HG02678 (cell line): Measurements from ENCODE around the gene GBF1.

Source experiments
- ATAC-seq: cut with Tn5 transposase; IDR thresholded peaks from one replicate; pipeline ENCODE4 v1.9.1; 2021; ENCODE audit warnings: mild to moderate bottlenecking, moderate library complexity; ENCODE audit not compliant: unreplicated experiment

GBF1 gene

GRCh38 chr10:102342458-102342857 is 97.1 kb downstream of the GBF1 start:
- ATAC-seq: no peak

- no peak for ATAC-seq
These were observed 97.6 kb downstream of the GBF1 start for GRCh38 chr10:102342958-102343357.

DNA sequence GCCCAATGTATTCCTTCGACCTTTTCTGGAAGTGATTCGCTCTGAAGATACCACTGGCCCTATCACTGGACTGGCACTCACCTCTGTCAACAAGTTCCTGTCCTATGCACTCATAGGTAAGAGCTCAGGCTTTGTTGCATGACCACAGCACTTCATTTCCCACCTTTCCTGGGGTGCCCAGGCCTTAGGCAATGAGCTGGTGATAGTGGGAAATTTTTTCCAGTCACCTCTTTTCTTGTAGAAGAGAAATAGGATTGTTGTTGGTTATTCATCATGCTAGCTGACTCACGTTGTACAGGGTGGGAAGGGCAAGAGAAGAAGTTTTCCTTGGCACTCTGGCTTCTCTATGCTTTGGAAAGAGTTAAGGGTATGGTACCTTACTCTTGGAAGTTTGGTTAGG is 98.7 kb downstream of the GBF1 start:
- ATAC-seq: no peak

DNA sequence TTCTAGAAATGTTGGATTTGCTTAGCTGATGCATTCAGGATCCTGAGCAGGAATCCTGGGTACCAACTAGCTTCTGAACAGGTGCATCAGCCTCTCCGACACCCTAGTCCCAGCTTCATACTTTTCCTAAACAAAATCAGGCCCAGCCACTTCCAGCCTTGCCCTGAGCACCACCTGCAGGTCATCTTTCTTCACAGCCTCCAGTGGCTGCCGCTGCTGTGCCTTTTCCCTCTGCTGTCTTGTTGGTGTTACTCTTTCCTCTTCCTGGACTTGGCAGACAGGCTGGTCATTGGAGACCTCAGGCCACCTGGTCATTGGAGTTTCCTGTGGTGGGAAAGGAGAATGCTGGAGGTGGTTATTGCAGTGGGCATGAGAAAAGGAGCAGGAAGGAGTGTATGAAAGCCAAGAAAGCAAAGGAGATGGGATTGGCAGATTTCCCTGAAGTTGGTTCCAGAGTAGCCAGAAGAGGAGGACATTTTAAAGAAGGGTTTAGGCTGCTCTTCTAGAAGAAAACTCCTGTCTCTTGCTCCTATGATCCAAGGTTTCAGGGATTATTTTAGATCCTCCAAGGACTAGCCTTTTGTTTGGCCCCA is 102.0 kb downstream of the GBF1 start:
- no peak for ATAC-seq

GRCh38 chr10:102352066-102352715 is 106.9 kb downstream of the GBF1 start:
- no peak for ATAC-seq

- no peak for ATAC-seq
These were observed 109.1 kb downstream of the GBF1 start for GRCh38 chr10:102354451-102354850.

DNA sequence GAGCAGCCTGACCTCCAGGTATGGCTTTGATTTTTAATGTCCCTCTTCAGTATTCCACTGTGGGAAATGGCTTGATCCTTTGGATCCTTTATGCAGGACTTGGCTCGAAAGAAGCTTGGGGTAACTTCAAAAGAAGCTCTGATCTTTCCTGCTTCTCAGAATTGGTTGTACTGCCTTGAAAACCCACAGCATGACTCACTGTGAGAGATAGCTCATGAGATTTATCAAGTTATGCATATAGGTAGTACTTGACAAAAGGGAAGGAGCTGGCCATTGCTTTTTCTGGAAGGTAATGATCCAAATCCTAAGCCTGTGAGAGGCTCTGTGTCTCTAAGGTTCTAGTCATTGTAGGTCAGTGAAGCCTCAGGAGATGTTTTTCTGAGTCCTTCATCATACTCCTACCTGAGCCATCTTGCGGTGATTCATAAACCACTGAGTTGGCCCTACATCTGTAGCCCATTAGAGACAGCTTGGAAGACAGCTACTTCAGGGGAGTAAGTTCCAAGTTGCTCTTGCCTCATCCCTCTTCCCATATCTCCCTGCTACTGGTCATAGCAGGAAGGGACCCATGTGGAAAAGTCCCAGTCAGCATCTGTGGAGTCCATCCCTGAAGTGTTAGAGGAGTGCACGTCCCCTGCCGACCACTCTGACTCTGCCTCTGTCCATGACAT is 113.5 kb downstream of the GBF1 start:
- ATAC-seq: no peak

GRCh38 chr10:102367441-102367840 is 122.1 kb downstream of the GBF1 start:
- ATAC-seq: no peak

DNA sequence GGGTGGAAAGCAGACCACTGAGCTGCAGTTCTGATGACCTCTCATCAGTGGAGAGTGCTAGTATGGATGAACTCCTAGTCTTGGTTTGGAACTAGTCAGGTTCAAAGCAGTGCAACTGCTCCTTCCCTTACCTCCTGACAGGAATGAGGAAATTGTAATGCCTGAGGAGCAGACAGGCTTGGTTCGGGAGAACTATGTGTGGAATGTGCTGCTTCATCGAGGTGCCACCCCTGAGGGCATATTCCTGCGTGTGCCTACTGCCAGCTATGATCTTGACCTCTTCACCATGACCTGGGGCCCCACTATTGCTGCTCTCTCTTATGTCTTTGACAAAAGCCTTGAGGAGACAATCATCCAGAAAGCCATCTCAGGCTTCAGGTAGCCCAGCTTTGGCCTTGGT is 122.7 kb downstream of the GBF1 start:
- ATAC-seq: no peak

DNA sequence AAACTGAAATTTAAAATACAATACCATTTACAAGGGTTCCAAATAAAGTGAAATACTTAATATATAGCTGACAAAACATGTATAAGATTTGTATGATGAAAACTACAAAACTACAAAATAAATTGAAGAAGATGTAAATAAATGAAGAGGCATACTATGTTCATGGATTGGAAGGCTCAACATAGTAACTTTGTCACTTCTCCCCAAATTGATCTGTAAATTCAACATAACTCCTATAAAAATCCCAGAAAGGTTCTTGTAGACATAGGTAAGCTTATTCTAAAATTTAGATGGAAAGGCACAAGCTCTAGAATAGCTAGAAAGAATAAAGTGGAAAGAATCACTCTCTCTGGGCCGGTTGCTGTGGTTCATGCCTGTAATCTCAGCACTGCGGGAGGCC is 126.0 kb downstream of the GBF1 start:
- no peak for ATAC-seq

DNA sequence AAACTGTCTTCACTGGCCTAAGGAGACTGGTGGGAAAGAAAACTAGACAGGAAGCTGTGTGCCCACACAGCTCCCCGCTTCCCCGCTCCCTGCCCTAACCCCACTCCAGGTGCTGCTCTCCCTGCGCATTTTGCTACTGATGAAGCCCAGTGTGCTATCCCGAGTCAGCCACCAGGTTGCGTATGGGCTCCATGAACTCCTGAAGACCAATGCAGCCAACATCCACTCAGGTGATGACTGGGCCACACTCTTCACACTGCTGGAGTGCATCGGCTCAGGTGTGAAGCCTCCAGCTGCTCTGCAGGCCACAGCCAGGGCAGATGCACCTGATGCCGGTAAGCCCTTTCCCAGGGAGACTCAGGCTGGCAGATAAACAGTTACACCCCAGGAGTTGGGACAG is 129.9 kb downstream of the GBF1 start:
- no peak for ATAC-seq

GRCh38 chr10:102375867-102376266 is 130.5 kb downstream of the GBF1 start:
- no peak for ATAC-seq

DNA sequence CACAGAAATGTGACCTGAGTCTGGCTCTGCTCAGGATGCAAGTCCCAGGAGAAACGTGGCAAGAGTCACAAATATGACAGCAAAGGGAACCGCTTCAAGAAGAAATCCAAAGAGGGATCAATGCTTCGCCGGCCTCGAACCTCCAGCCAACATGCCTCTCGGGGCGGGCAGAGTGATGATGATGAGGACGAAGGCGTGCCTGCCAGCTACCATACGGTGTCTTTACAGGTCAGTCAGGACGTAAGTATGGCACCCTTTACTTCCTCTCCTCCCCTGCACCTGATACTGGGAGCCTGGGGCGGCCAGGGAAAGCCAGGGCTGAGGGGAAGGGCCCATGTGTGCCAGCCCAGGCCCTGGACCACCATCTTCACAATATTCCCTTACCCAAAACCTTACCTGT is 131.6 kb downstream of the GBF1 start:
- no peak for ATAC-seq

DNA sequence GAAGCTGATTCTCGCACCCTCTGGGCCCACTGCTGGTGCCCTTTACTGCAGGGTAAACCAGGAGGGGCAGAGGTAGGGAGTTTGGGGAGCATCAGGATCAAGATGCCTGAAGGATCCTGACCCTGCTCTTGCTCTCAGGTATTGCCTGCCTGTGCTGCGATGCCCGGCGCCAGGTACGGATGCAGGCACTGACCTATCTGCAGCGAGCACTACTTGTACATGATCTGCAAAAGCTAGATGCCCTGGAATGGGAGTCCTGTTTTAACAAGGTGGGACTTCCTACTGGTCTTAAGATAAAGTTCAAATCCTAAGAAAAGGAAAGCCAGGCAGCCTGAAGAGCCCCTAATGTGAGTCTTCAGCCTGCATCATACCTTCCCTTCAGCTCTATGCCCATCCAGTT is 134.1 kb downstream of the GBF1 start:
- ATAC-seq: no peak

GRCh38 chr10:102381983-102382382 is 136.7 kb downstream of the GBF1 start:
- no peak for ATAC-seq

GRCh38 chr10:102382871-102383270 is 137.5 kb downstream of the GBF1 start:
- ATAC-seq: no peak

GRCh38 chr10:102384053-102384452 is 138.7 kb downstream of the GBF1 start:
- no peak for ATAC-seq

DNA sequence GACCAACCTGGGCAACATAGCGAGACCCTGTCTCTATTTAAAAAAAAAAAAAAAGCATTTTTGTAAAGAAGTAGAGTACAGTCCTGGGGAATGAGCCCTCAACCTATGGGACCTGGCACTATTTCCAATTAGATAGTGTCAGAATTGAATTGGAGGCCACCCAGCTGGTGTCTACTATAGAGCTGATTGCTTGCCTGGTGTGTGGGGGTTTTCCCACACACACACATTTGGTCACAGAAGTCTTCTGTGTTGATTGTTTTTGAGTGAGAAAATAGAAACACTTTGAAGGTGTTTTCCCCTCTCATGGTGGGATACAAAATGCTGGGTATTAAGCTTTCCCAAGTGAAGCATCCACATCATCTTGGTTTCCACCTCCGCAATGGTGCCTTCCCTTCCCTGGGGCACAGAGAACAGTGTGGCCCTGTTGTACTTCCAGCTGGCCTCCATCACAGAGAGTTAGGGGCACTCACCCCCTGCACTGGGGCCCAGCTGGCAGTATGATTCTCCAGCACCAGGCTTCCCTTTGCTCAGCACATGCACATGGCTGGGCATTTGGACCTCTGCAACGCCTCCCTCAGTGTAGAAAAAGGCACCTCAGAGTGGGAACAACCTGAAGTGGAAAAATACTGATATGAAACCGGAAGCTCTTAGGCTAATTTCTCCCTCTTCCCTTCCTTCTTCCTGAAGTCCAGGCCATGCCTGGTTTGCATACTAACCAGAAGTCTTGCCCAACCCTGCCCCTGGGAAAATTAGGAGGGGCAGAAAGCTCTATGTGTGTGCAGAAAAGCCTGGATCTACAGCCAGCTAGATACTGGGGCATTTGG is 139.5 kb downstream of the GBF1 start:
- ATAC-seq: no peak

GRCh38 chr10:102389894-102390293 is 144.6 kb downstream of the GBF1 start:
- ATAC-seq: no peak

DNA sequence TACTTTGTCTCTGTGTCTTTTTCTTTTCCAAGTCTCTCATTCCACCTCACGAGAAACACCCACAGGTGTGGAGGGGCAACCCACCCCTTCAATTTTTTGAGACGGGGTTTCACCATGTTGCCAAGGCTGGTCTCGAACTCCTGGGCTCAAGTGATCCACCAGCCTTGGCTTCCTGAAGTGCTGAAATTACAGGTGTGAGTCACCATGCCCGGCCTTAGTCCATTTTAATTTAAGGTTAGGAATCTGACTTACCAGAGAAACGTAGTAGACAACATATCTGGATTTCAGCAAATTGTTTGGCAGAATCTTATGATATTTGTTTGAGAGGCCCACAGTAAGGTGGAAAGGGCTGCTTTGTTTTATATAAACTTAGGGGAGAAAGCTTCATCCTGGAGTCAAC is 147.0 kb downstream of the GBF1 start:
- no peak for ATAC-seq

- ATAC-seq: no peak
These were observed 148.2 kb downstream of the GBF1 start for GRCh38 chr10:102393411-102394078.
